IMR-90 (cell line): Measurements from ENCODE around the gene APOC4. TPM values are rescaled to one million over a fixed set of nuclear protein-coding genes. Genes with fewer than 3 reads are reported as not detected.

Source experiments
- ATAC-seq: fragments of 200-7000 bp; cut with Tn5 transposase; 2 replicates; pipeline ENCODE4 v1.9.1; 2020; ENCODE audit warnings: low read depth, mild to moderate bottlenecking, moderate library complexity
- BruUV-seq: library from RNA; stranded (reverse); fragments of 400-500 nt; replicated peaks from 2 replicates; lab custom pipeline; 2021; lab: Mats Ljungman, UMichigan
- CTCF ChIA-PET: fragments of 300-600 bp; formaldehyde crosslinking; extraction: SDS; loops from one replicate; lab custom pipeline; 2021; ENCODE audit warnings: antibody characterized with exemption; lab: Yijun Ruan, JAX
- POLR2A ChIA-PET: fragments of 300-600 bp; sonication (Branson Sonifier 250); formaldehyde crosslinking; loops from one replicate; lab custom pipeline; 2022; ENCODE audit warnings: antibody characterized with exemption; ENCODE audit not compliant: unreplicated experiment; lab: Charles Lee
- DNase-seq: peaks from one replicate; pipeline ENCODE4 v3.0.0; 2013
- H2AFZ ChIP-seq: replicated peaks from 2 replicates; pipeline ENCODE3; 2013; ENCODE audit warnings: low read length, mild to moderate bottlenecking; ENCODE audit not compliant: poor library complexity
- H2AK5ac ChIP-seq: 2 replicates; pipeline ENCODE4 v1.6.1; 2013; ENCODE audit warnings: low read depth, low read length, inconsistent platforms
- H2AK9ac ChIP-seq: replicated peaks from 2 replicates; pipeline ENCODE3; 2013; ENCODE audit warnings: mild to moderate bottlenecking, low read depth, low read length, moderate library complexity; ENCODE audit not compliant: poor library complexity
- H2BK120ac ChIP-seq: 2 replicates; pipeline ENCODE4 v1.6.1; 2013; ENCODE audit warnings: low read depth, low read length, inconsistent platforms
- H2BK15ac ChIP-seq: 3 replicates; pipeline ENCODE4 v1.6.1; 2013; ENCODE audit warnings: low read depth, low read length, inconsistent platforms
- H2BK20ac ChIP-seq: 2 replicates; pipeline ENCODE4 v1.6.1; 2013; ENCODE audit warnings: low read depth, mild to moderate bottlenecking, inconsistent platforms, low read length, moderate library complexity
- H2BK5ac ChIP-seq: 2 replicates; pipeline ENCODE4 v1.6.1; 2013; ENCODE audit warnings: mild to moderate bottlenecking, low read depth, low read length, inconsistent platforms; ENCODE audit not compliant: poor library complexity, severe bottlenecking
- H3K14ac ChIP-seq: replicated peaks from 2 replicates; pipeline ENCODE4 v1.6.1; 2013; ENCODE audit warnings: low read depth, low read length, inconsistent platforms
- H3K18ac ChIP-seq: 2 replicates; pipeline ENCODE4 v1.6.1; 2013; ENCODE audit warnings: low read depth, low read length, control low read depth
- H3K23ac ChIP-seq: 2 replicates; pipeline ENCODE4 v1.6.1; 2013; ENCODE audit warnings: low read depth, low read length, inconsistent platforms
- H3K27ac ChIP-seq: 2 replicates; pipeline ENCODE4 v1.5.1; 2013; ENCODE audit warnings: mild to moderate bottlenecking, control low read depth, low read length; ENCODE audit not compliant: insufficient read depth
- H3K27me3 ChIP-seq: 2 replicates; pipeline ENCODE4 v1.6.1; 2013; ENCODE audit warnings: low read length; ENCODE audit not compliant: control insufficient read depth, insufficient read depth
- H3K36me3 ChIP-seq: 2 replicates; pipeline ENCODE4 v1.6.1; 2013; ENCODE audit warnings: low read length, mixed read lengths; ENCODE audit not compliant: control insufficient read depth, insufficient read depth
- H3K4ac ChIP-seq: 2 replicates; pipeline ENCODE4 v1.6.1; 2013; ENCODE audit warnings: low read depth, low read length, inconsistent platforms
- H3K4me1 ChIP-seq: 2 replicates; pipeline ENCODE4 v1.6.1; 2013; ENCODE audit warnings: low read length, mixed read lengths; ENCODE audit not compliant: control insufficient read depth, insufficient read depth
- H3K4me2 ChIP-seq: 2 replicates; pipeline ENCODE4 v1.6.1; 2013; ENCODE audit warnings: low read depth, mild to moderate bottlenecking, control low read depth, low read length, moderate library complexity
- H3K4me3 ChIP-seq: 2 replicates; pipeline ENCODE4 v1.5.1; 2013; ENCODE audit warnings: low read depth, mild to moderate bottlenecking, control low read depth, low read length, moderate library complexity; ENCODE audit not compliant: insufficient read depth
- H3K56ac ChIP-seq: 2 replicates; pipeline ENCODE4 v1.6.1; 2013; ENCODE audit warnings: low read length, inconsistent platforms; ENCODE audit not compliant: insufficient read depth; ENCODE audit errors: extremely low read depth
- H3K79me1 ChIP-seq, 2 experiments: 2 replicates each; pipeline ENCODE4 v1.6.1; 2013; ENCODE audit warnings: low read length in 2 of 2, inconsistent platforms in 1 of 2, low read depth in 1 of 2
- H3K9ac ChIP-seq: 2 replicates; pipeline ENCODE4 v1.6.1; 2013; ENCODE audit warnings: low read depth, low read length, control low read depth
- H3K9me1 ChIP-seq: 2 replicates; pipeline ENCODE4 v1.6.1; 2013; ENCODE audit warnings: low read length, inconsistent platforms; ENCODE audit not compliant: insufficient read depth
- H3K9me3 ChIP-seq: 2 replicates; pipeline ENCODE4 v1.6.1; 2013; ENCODE audit warnings: low read length; ENCODE audit not compliant: control insufficient read depth, insufficient read depth
- H4K20me1 ChIP-seq: 2 replicates; pipeline ENCODE4 v1.6.1; 2013; ENCODE audit warnings: low read length, inconsistent platforms; ENCODE audit not compliant: insufficient read depth
- H4K5ac ChIP-seq: 2 replicates; pipeline ENCODE4 v1.6.1; 2013; ENCODE audit warnings: mild to moderate bottlenecking, low read depth, low read length, control low read depth
- H4K8ac ChIP-seq, 2 experiments: 2 replicates each; pipeline ENCODE4 v1.6.1; 2013; ENCODE audit warnings: low read depth in 2 of 2, low read length in 2 of 2, control low read depth in 1 of 2, inconsistent platforms in 1 of 2
- H4K91ac ChIP-seq: 2 replicates; pipeline ENCODE4 v1.6.1; 2013; ENCODE audit warnings: low read depth, low read length, inconsistent platforms; ENCODE audit not compliant: insufficient read depth
- BHLHE40 ChIP-seq: fragments of 150-350 bp; IDR thresholded peaks from 2 replicates; pipeline ENCODE4 v1.6.1; 2016; ENCODE audit warnings: mild to moderate bottlenecking, low read depth, low read length
- CEBPB ChIP-seq: IDR thresholded peaks from 2 replicates; pipeline ENCODE4 v1.6.1; 2012; ENCODE audit warnings: low read depth, low read length, improper control_type of control experiment
- CTCF ChIP-seq: conservative IDR thresholded peaks from 2 replicates; pipeline ENCODE4 v1.5.1; 2012; ENCODE audit warnings: mild to moderate bottlenecking, low read depth, low read length, improper control_type of control experiment
- FOS ChIP-seq: fragments of 150-350 bp; IDR thresholded peaks from 2 replicates; pipeline ENCODE4 v1.6.1; 2016; ENCODE audit warnings: low read depth, low read length
- MAZ ChIP-seq: IDR thresholded peaks from 2 replicates; pipeline ENCODE4 v1.6.1; 2012; ENCODE audit warnings: low read depth, mild to moderate bottlenecking, low read length, improper control_type of control experiment, moderate library complexity, borderline replicate concordance
- MXI1 ChIP-seq: IDR thresholded peaks from 2 replicates; pipeline ENCODE4 v1.6.1; 2012; ENCODE audit warnings: low read depth, mild to moderate bottlenecking, low read length, moderate library complexity, borderline replicate concordance
- NFE2L2 ChIP-seq: fragments of 150-350 bp; IDR thresholded peaks from 2 replicates; pipeline ENCODE4 v1.6.1; 2016; ENCODE audit warnings: low read depth, mild to moderate bottlenecking, low read length
- POLR2A ChIP-seq: IDR thresholded peaks from 2 replicates; pipeline ENCODE4 v1.6.1; 2012; ENCODE audit warnings: mild to moderate bottlenecking, low read depth, low read length
- RAD21 ChIP-seq: IDR thresholded peaks from 2 replicates; pipeline ENCODE4 v1.6.1; 2012; ENCODE audit warnings: low read length, improper control_type of control experiment
- RCOR1 ChIP-seq: IDR thresholded peaks from 2 replicates; pipeline ENCODE4 v1.6.1; 2012; ENCODE audit warnings: mild to moderate bottlenecking, low read length, improper control_type of control experiment; ENCODE audit not compliant: insufficient replicate concordance
- RFX5 ChIP-seq: IDR thresholded peaks from 2 replicates; pipeline ENCODE4 v1.8.0; 2012; ENCODE audit warnings: low read depth, mild to moderate bottlenecking, low read length, moderate library complexity
- SMC3 ChIP-seq: fragments of 150-350 bp; IDR thresholded peaks from 2 replicates; pipeline ENCODE4 v1.6.1; 2016; ENCODE audit warnings: low read depth, mild to moderate bottlenecking, antibody characterized with exemption, low read length, moderate library complexity
- WGBS, 2 experiments: methylation state at CpG; one replicate each; pipeline versions ENCODE4 v1.1.5 to v1.1.7; 2013; ENCODE audit warnings: missing lambda C conversion rate in 2 of 2; ENCODE audit not compliant: insufficient read length in 1 of 2; ENCODE audit errors: extremely low coverage in 2 of 2; 5-methylcytosine and 5-hydroxymethylcytosine counted together
- dilution Hi-C: fragments of 300-500 bp; cut with HindIII; formaldehyde crosslinking; loops from one replicate; pipeline ENCODE4 v1.14.3; 2018; ENCODE audit warnings: low sequenced_read_pairs; ENCODE audit not compliant: unreplicated experiment
- in situ Hi-C: fragments of 300-500 bp; cut with MboI; formaldehyde crosslinking; loops from 3 replicates; pipeline ENCODE4 v1.14.3; 2019; ENCODE audit warnings: low sequenced_read_pairs, inconsistent platforms, mixed read lengths
- intact Hi-C: fragments of 100-400 bp; cut with micrococcal nuclease; formaldehyde crosslinking; loops from 2 replicates; pipeline ENCODE4 v1.10.0; 2022
- polyA plus RNA-seq, 3 experiments: library from polyadenylated mRNA; depleted of rRNA; stranded (reverse); fragments of >200 nt; gene quantifications; 2 replicates each; pipeline ENCODE4 v1.2.3, GENCODE V29; 2012; ENCODE audit warnings: low replicate concordance in 1 of 3
- total RNA-seq: library from RNA; depleted of rRNA; stranded (reverse); fragments of >200 nt; gene quantifications from 2 replicates; pipeline ENCODE4 v1.2.3, GENCODE V29; 2012

APOC4 gene
- total and polyA plus RNA-seq, 2 of the 4 experiments (the other 2 are of a cell fraction), result not detected

DNA sequence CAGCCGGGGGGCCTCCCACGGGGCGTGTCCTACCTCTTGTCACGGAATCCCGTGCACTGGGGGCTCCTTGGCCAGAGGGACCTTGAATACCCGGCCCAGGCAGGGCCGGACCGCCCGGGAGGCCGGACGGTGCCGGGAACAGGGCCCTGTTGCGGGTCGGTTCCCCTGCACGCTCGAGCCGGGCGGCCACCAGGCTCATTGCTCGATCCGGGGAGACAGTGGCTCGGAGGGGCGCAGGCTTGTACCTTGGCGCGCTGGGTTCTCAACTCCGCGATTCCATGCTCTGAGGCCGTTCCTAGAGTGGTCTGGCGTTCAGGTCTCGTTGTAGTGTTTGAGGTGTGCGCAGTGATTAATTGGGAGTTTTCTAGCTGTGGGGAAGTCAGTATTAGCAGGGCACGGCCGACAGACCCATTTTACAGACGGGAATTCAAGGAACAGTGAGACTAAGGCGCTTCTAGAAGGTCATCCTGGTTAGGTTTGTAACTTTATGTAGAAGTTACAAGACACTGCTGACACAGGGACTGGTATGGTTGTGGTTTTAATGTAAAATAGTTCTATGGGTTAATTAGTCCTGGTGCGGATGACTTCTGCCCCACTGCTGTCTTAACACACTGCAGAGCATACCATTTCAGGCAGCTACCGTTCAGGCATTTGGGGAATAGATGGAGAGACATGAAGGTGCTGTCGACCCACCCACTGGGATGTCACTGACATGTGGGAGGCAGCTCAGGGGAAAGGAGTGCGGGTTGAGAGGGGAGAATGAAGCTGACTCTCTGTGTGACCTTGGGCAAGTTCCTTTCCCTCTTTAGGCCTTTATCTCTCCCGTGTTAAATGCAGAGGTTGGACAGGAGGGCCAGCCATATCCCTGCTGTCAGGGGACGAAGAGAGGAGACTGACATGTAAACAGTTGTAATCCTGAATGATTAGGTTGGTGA is 13.7 kb downstream of the APOC4 start:
- CTCF ChIA-PET, result interaction anchor here (0.5 kb wide), 1 partner anchor 18 kb away, joined by 8 read pairs; no protein-coding TSS in a partner anchor
- no peak overlapping the region for H2BK20ac ChIP-seq
- intact Hi-C loops, result loop anchor here (10.0 kb wide), 1 partner anchor 381 kb away; no protein-coding TSS in a partner anchor

More for the DNA sequence above, 13.7 kb downstream of the APOC4 start:
- Histone ChIP-seq H2BK15ac (no peak overlapping the region), H4K91ac (no peak overlapping the region), H2AFZ (peak overlapping the region; percentile 92), H3K79me1 (peaks cover 2 to 67% of the 10 kb centered on the region in 2 experiments; a peak in 3 of 4 replicates), H3K18ac (no peak overlapping the region), H4K20me1 (peaks cover 52% of the 10 kb centered on the region), H3K56ac (peak overlapping the region; percentile 35), H3K9ac (peak overlapping the region; percentile 95), H3K36me3 (peaks cover 7% of the 10 kb centered on the region), H3K23ac (peak overlapping the region; percentile 87), H2BK5ac (peak overlapping the region; percentile 40), H3K4ac (peak overlapping the region; percentile 74), H3K27ac (peak overlapping the region; percentile 55), H2AK9ac (peak overlapping the region; percentile 93), H4K8ac (peak overlapping the region in 1 of 2 experiments; percentile 53; a peak in 2 of 4 replicates), H3K4me1 (peaks cover 7% of the 10 kb centered on the region), H3K14ac (peak overlapping the region; percentile 69), H3K4me3 (peak overlapping the region; percentile 84), H2AK5ac (peak overlapping the region; percentile 87), H3K9me1 (peaks cover 11% of the 10 kb centered on the region; the same call in 1 of the 2 replicates), H3K4me2 (peak overlapping the region; percentile 96), H3K9me3 (no peaks in the 10 kb centered on the region), H2BK120ac (no peak overlapping the region), H3K27me3 (no peaks in the 10 kb centered on the region), H4K5ac (no peak overlapping the region)
- no peak for DNase-seq
- peak; percentile 24 for ATAC-seq
- dilution Hi-C loops (no loop called here), in situ Hi-C loops (loop anchor here (10.0 kb wide), 1 partner anchor 271 kb away; no protein-coding TSS in a partner anchor)
- POLR2A ChIA-PET, result no interaction called here
- no TSS peak for BruUV-seq
- no peak for TF ChIP-seq POLR2A
- no peak for TF ChIP-seq BHLHE40
- TF ChIP-seq MXI1, result no peak; the same call in 1 of the 2 replicates
- no peak for TF ChIP-seq RAD21
- TF ChIP-seq RCOR1, result no peak
- TF ChIP-seq MAZ, result no peak
- TF ChIP-seq CEBPB, result no peak
- TF ChIP-seq CTCF, result no peak
- TF ChIP-seq SMC3, result no peak
- TF ChIP-seq NFE2L2, result no peak
- no peak for TF ChIP-seq FOS
- no peak for TF ChIP-seq RFX5
- WGBS, 2 experiments, result 3% methylated on average over 19 of the region's 40 CpGs; no CpG with 5 or more reads in 1 of the 2 experiments
